WERI-Rb-1 (cell line): Measurements from ENCODE around the gene TRPM3.

Source experiments
- DNase-seq: peaks from one replicate; pipeline ENCODE4 v3.0.0-alpha.2; 2020
- H3K27ac ChIP-seq: fragments of 250-450 bp; sonication (Bioruptor Pico); 2 replicates; pipeline ENCODE4 v1.5.1; 2020; ENCODE audit warnings: mild to moderate bottlenecking, moderate library complexity
- H3K27me3 ChIP-seq: fragments of 250-450 bp; sonication (Bioruptor Pico); 2 replicates; pipeline ENCODE4 v1.5.1; 2021; ENCODE audit warnings: mild to moderate bottlenecking, low read depth, moderate library complexity; ENCODE audit not compliant: insufficient read depth, severe bottlenecking
- H3K36me3 ChIP-seq: fragments of 250-450 bp; sonication (Bioruptor Pico); 2 replicates; pipeline ENCODE4 v1.5.1; 2020; ENCODE audit warnings: mild to moderate bottlenecking, moderate library complexity
- H3K4me3 ChIP-seq: 2 replicates; pipeline ENCODE4 v1.5.1; 2011; ENCODE audit warnings: low read depth, mild to moderate bottlenecking, control low read depth, low read length
- H3K9me3 ChIP-seq: fragments of 250-450 bp; sonication (Bioruptor Pico); 2 replicates; pipeline ENCODE4 v1.5.1; 2021; ENCODE audit warnings: mild to moderate bottlenecking, moderate library complexity; ENCODE audit not compliant: severe bottlenecking
- CTCF ChIP-seq: IDR thresholded peaks from 2 replicates; pipeline ENCODE4 v1.5.1; 2011; ENCODE audit warnings: low read depth, mild to moderate bottlenecking, control low read depth, inconsistent platforms, low read length

Gene TRPM3

GRCh38 chr9:70951749-70952727 is 169.4 kb downstream of the TRPM3 start:
- H3K27me3 ChIP-seq, result no peaks in the 10 kb centered on the region

GRCh38 chr9:70950270-70950669 is 171.2 kb downstream of the TRPM3 start:
- TF ChIP-seq CTCF, result no peak

More at GRCh38 chr9:70951749-70952727, 169.4 kb downstream of the TRPM3 start:
- Histone ChIP-seq H3K27ac (no peak overlapping the region), H3K9me3 (no peaks in the 10 kb centered on the region), H3K4me3 (no peak overlapping the region), H3K36me3 (no peaks in the 10 kb centered on the region)
- TF ChIP-seq CTCF, result no peak
- no peak for DNase-seq

GRCh38 chr9:70949239-70949638 is 172.2 kb downstream of the TRPM3 start:
- DNase-seq, result no peak
- no peaks in the 10 kb centered on the region for H3K9me3 ChIP-seq
- no peak overlapping the region for H3K4me3 ChIP-seq
- no peaks in the 10 kb centered on the region for H3K27me3 ChIP-seq
- H3K27ac ChIP-seq, result no peak overlapping the region
- no peak for TF ChIP-seq CTCF
- no peaks in the 10 kb centered on the region for H3K36me3 ChIP-seq

More at GRCh38 chr9:70950270-70950669, 171.2 kb downstream of the TRPM3 start:
- H3K27ac ChIP-seq, result no peak overlapping the region
- DNase-seq, result no peak
- no peaks in the 10 kb centered on the region for H3K27me3 ChIP-seq
- no peaks in the 10 kb centered on the region for H3K36me3 ChIP-seq
- no peaks in the 10 kb centered on the region for H3K9me3 ChIP-seq
- H3K4me3 ChIP-seq, result no peak overlapping the region

- Histone ChIP-seq H3K9me3 (no peaks in the 10 kb centered on the region), H3K27me3 (no peaks in the 10 kb centered on the region), H3K4me3 (no peak overlapping the region), H3K27ac (no peak overlapping the region), H3K36me3 (no peaks in the 10 kb centered on the region)
- DNase-seq, result no peak
- TF ChIP-seq CTCF, result no peak
Measured at GRCh38 chr9:70948744-70949143, 172.7 kb downstream of the TRPM3 start.

GRCh38 chr9:70947511-70947910 is 173.9 kb downstream of the TRPM3 start:
- Histone ChIP-seq H3K36me3 (no peaks in the 10 kb centered on the region), H3K4me3 (no peak overlapping the region), H3K9me3 (no peaks in the 10 kb centered on the region), H3K27ac (no peak overlapping the region), H3K27me3 (no peaks in the 10 kb centered on the region)
- DNase-seq, result no peak
- no peak for TF ChIP-seq CTCF
